ENCODE measurements around the gene FUOM.

DNA sequence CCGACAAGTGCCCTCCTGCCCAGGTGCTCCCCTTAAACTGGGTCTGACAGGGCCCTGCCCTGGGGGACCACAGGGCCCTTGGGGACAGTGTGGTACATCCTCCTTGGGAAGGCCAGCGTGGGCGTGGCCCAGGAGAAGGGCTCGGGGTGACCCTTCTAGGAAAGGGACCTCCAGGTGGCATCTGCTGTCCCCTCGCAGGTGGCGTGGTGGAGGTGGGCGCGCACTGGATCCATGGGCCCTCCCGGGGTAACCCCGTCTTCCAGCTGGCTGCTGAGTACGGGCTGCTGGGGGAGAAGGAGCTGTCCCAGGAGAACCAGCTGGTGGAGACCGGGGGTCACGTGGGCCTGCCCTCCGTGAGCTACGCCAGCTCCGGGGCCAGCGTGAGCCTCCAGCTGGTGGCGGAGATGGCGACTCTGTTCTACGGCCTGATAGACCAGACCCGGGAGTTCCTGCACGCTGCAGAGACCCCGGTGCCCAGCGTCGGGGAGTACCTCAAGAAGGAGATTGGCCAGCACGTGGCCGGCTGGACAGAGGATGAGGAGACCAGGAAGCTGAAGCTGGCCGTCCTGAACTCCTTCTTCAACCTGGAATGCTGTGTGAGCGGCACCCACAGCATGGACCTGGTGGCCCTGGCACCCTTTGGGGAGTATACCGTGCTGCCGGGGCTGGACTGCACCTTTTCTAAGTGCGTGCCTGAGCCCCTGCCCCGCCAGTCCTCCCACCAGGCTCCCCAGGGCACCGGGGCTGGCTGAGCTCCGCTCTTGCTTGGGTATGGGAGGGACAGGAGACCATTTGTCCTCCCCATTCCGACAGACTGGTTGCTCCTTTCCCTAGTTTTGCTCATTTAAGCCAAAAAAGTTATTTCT is 22.2 kb upstream of the FUOM start:
- TF ChIP-seq, protein P1, sequence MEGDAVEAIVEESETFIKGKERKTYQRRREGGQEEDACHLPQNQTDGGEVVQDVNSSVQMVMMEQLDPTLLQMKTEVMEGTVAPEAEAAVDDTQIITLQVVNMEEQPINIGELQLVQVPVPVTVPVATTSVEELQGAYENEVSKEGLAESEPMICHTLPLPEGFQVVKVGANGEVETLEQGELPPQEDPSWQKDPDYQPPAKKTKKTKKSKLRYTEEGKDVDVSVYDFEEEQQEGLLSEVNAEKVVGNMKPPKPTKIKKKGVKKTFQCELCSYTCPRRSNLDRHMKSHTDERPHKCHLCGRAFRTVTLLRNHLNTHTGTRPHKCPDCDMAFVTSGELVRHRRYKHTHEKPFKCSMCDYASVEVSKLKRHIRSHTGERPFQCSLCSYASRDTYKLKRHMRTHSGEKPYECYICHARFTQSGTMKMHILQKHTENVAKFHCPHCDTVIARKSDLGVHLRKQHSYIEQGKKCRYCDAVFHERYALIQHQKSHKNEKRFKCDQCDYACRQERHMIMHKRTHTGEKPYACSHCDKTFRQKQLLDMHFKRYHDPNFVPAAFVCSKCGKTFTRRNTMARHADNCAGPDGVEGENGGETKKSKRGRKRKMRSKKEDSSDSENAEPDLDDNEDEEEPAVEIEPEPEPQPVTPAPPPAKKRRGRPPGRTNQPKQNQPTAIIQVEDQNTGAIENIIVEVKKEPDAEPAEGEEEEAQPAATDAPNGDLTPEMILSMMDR (IDR thresholded peaks at IDR 0.05), result no peak
- no peak for TF ChIP-seq POLR2A (IDR thresholded peaks at IDR 0.05)
